Measurements from ENCODE around the gene PAIP2. TPM values are rescaled to one million over a fixed set of nuclear protein-coding genes. Genes with fewer than 3 reads are reported as not detected.
A peak's percentile ranks its signal among the peaks of the same experiment; 100 is the strongest.

The PAIP2 gene
- total and polyA plus RNA-seq, 3 donors from 2014 or later: 142 to 297 (median 150) TPM

DNA sequence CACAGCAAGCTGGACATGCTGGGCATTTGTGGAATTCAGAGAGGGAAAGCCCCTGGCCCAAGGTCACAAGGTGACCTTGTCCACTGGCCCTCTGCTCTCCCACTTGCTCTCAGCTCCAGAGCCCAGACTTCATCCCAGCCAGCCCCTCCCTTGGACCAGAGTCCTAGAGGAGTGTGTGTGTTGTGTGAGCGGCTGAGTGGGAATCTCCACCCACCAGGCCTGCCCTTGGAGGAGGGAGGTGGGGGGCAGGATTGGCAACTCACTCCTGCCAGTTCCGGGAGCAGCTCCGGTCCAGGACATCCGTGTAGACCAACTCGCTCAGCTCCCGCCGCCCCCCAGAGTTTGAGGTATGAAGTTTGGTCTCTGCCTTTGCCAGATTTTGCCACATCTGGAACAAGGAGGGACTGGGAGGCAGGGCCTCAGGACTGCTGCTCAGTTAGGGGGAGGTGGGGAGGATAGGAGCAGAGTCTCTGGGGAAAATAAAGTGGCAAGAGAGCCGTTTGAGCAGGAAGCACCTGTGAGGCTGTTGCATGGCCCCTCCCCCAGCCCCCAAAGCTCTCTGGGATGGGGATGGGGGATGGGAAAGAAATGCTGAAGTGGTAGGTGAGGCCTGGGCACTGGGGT, 46.7 kb downstream of the PAIP2 start:
- no peak overlapping the region for H3K4me3 ChIP-seq
- no peak overlapping the region for H3K27ac ChIP-seq
- no peaks in the 10 kb centered on the region for H3K36me3 ChIP-seq (ENCODE audit: low read depth, missing control alignments)
- DNase-seq: peak; percentile 43
- no peaks in the 10 kb centered on the region for H3K27me3 ChIP-seq
- peaks cover 8% of the 10 kb centered on the region for H3K4me1 ChIP-seq
- WGBS, 2 donors: 41 to 46% methylated on average over 8 of the region's 8 CpGs
- no peaks in the 10 kb centered on the region for H3K9me3 ChIP-seq
- intact Hi-C loops (cut with DNase I; ENCODE audit: low total_unique reads): no loop called here
- TF ChIP-seq, protein P1, sequence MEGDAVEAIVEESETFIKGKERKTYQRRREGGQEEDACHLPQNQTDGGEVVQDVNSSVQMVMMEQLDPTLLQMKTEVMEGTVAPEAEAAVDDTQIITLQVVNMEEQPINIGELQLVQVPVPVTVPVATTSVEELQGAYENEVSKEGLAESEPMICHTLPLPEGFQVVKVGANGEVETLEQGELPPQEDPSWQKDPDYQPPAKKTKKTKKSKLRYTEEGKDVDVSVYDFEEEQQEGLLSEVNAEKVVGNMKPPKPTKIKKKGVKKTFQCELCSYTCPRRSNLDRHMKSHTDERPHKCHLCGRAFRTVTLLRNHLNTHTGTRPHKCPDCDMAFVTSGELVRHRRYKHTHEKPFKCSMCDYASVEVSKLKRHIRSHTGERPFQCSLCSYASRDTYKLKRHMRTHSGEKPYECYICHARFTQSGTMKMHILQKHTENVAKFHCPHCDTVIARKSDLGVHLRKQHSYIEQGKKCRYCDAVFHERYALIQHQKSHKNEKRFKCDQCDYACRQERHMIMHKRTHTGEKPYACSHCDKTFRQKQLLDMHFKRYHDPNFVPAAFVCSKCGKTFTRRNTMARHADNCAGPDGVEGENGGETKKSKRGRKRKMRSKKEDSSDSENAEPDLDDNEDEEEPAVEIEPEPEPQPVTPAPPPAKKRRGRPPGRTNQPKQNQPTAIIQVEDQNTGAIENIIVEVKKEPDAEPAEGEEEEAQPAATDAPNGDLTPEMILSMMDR (IDR thresholded peaks at IDR 0.05): no peak
- TF ChIP-seq POLR2A (IDR thresholded peaks at IDR 0.05): no peak

DNA sequence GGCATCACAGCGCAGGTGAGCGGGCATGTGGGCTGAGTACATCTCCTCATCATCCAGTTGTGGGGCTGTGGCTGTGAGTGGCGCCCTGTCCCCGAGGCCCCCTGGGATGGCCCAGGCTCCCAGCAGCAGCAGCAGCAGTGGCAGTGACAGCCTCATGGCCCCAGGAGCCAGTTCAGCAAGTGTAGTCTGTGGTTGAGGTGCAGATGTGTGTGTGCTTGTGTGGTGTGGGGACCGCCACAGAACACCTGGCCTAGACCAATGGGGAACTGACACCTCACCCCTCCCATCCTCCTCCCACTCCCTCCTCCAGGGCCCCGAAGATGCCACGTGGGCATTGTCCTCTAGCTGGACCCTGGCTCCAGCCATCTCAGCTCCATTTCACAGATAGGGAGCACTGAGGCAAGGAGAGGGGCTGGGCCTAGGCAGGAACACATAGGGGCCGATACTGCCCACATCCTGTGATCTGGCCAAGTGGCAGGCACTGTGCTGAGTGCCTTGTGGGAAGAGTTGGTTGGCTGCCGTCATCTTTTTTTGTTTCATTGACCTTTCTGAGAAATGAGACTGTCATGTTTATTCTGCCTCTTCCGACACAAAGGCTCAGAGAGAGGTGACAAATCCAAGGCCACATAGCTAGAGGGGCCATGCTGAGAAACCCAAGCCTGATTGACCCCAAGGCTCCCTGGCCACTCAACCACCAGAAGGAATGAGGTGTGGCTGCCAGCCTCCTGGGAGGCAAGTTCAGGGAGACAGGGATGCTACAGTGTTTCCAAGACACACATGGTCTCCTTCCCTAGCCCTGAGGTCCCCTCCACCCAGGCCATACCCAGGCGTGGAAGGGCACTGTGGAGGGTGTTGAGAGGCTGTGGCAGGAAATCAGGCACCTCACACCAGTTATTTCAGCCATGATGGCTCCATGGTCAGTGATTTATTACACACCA, 48.3 kb downstream of the PAIP2 start, which contains the start of gene MZB1:
TSS of gene MZB1 (minus strand) at position 213 of the 938 bp plus-strand sequence. CDS start at position 156, 57 bp downstream.
- no peak for DNase-seq
- no peak for TF ChIP-seq POLR2A (IDR thresholded peaks at IDR 0.05)
- TF ChIP-seq, protein P1 (IDR thresholded peaks at IDR 0.05): no peak
- Histone ChIP-seq H3K27me3 (no peaks in the 10 kb centered on the region), H3K9me3 (no peaks in the 10 kb centered on the region), H3K4me1 (peaks cover 8% of the 10 kb centered on the region), H3K4me3 (no peak within 1 kb of the TSS), H3K36me3 (ENCODE audit: low read depth, missing control alignments) (no peaks in the 10 kb centered on the region), H3K27ac (no peak within 1 kb of the TSS)
- intact Hi-C loops (cut with DNase I; ENCODE audit: low total_unique reads): no loop called here
- 87 to 89% methylated on average over 9 to 11 of the region's 11 CpGs for WGBS, 2 donors

DNA sequence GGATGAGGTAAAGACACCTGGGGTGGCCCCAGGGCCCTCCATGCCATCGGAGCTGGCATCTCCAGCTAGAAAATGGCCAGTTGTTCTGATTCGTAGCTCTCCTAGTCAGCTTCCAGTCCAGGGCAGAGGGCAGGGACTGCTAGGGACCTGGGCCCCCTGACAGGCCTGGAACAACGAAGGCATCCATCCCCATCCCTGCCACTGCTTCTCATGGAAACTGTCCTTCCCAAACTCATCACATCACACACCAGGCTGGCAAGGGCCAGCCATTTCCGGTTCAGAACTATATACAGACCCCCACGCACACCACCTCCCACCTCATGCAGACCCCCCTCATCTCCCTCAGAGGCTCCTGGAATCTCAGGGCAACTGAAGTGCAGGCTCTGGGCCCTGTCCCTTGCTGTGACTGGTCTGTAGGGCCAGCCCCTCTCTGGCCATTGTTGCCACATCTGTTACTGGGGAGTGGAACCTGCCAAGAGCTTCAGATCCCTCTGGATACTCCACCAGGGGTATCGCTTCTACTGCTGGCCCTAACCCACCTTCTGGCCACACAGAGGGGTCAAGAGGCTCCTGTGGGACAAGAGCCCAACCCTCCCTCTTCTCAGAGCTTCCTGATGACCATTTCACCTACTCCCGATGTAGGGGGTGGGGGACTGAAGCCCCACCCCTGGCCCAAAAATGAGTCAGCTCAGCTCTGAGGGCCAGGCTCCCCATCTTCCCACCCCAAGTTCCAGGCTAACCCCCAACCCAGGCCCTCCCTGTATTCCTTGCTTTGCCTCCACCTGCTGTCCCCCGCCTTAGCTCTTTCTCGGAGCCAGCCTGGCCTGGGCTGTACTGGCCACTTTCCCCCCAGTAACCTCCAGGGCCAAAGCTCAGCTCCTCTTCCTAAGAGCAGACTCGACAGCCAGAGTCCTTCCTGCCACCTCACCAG, 49.2 kb downstream of the PAIP2 start:
- WGBS, 2 donors: 77 to 87% methylated on average over 9 to 10 of the region's 10 CpGs
- H3K36me3 ChIP-seq (ENCODE audit: low read depth, missing control alignments): no peaks in the 10 kb centered on the region
- no peaks in the 10 kb centered on the region for H3K9me3 ChIP-seq
- intact Hi-C loops (cut with DNase I; ENCODE audit: low total_unique reads): no loop called here
- H3K27ac ChIP-seq: no peak overlapping the region
- TF ChIP-seq POLR2A (IDR thresholded peaks at IDR 0.05): no peak
- TF ChIP-seq, protein P1 (IDR thresholded peaks at IDR 0.05): no peak
- H3K4me1 ChIP-seq: peaks cover 8% of the 10 kb centered on the region
- no peak overlapping the region for H3K4me3 ChIP-seq
- no peaks in the 10 kb centered on the region for H3K27me3 ChIP-seq
- no peak for DNase-seq

DNA sequence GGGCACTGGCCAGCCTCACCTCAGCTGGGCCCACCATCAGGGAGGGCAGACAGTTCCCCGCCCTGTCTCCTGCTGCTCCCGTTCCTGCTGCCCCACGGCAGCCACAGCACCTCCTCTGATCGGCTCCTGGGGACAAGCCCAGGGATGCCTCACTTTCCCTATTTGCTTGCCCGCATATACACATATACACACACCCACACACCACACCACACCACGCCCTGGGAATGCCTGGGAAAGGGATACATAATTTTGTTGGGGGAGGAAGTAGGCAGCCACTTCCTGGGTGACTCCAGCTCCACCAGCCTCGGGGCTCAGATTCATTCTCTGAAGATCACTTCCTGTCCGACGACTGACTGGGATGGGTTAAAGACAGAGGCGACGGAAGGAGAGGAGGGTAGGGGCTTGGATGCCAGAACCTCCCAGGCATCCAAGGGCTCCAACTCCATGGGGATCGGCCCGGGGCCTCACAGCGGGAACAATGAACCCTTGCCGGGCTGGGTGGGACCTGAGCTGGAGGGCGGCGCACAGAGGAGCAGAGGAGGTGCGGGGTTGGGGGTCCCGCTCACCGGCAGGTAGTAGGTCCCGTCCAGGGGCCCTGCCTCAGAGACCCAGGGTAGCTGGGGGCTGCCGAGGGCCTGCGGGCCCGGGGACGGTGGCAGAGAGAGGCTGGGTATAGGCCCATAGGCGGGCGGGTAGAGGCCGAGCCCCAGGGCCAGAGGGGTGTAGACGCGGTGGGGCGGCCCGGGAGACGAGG, 50.1 kb downstream of the PAIP2 start:
- no peaks in the 10 kb centered on the region for H3K9me3 ChIP-seq
- no peak overlapping the region for H3K27ac ChIP-seq
- no peaks in the 10 kb centered on the region for H3K27me3 ChIP-seq
- no peak for DNase-seq
- TF ChIP-seq, protein P1 (IDR thresholded peaks at IDR 0.05): no peak
- TF ChIP-seq POLR2A (IDR thresholded peaks at IDR 0.05): no peak
- peak overlapping the region; percentile 43 to 59 for H3K4me3 ChIP-seq
- 52 to 58% methylated on average over 20 to 33 of the region's 33 CpGs for WGBS, 2 donors
- H3K4me1 ChIP-seq: peaks cover 8% of the 10 kb centered on the region
- intact Hi-C loops (cut with DNase I; ENCODE audit: low total_unique reads): no loop called here
- H3K36me3 ChIP-seq (ENCODE audit: low read depth, missing control alignments): no peaks in the 10 kb centered on the region

Data from testis (tissue), 3 donors.